SH-SY5Y (cell line): ENCODE data around the gene CREB3L2.

Experiments used
- GATA2 ChIP-seq: IDR thresholded peaks from 2 replicates; pipeline ENCODE4 v1.6.1; 2011; ENCODE audit warnings: mild to moderate bottlenecking, low read depth, low read length
- GATA3 ChIP-seq: IDR thresholded peaks from 2 replicates; pipeline ENCODE4 v1.6.1; 2011; ENCODE audit warnings: low read depth, mild to moderate bottlenecking, low read length, moderate library complexity

CREB3L2 gene

DNA sequence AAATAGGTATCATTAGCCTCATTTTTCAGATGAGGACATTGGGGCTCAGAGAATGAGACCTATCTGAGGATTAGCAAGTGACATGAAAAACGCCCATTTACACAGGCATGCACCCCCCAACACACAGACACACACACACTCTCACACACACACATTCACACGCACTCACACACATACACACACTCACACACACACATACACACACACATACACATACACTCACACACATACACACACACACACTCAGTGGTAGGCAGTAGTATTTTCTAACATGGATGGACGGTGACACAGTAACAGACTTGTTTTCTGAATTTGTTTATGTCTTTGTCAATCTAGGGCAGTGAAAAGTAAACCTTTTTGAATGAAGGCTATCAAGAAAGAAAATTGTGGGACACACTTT lies 176.4 kb downstream of the CREB3L2 start:
- TF ChIP-seq GATA3 (no peak), GATA2 (no peak)
